ENCODE measurements around the gene CHRNB2. TPM values are rescaled to one million over a fixed set of nuclear protein-coding genes. Genes with fewer than 3 reads are reported as not detected.

The CHRNB2 gene
- total RNA-seq, 2 donors from 2014 or later, result 0.07 to 0.16 TPM

GRCh38 chr1:154549202-154549770 is 18.3 kb upstream of the CHRNB2 start:
- Histone ChIP-seq H3K4me1 (no peaks in the 10 kb centered on the region), H3K27ac (no peak overlapping the region), H3K4me3 (no peak overlapping the region), H3K36me3 (peaks cover 31% of the 10 kb centered on the region), H3K27me3 (no peaks in the 10 kb centered on the region), H3K9ac (ENCODE audit: low read depth in 2 of 2, low read length in 2 of 2) (no peak overlapping the region), H3K9me3 (no peaks in the 10 kb centered on the region)
- intact Hi-C loops (cut with DNase I), result no loop called here
- DNase-seq, result no peak
- no peak for TF ChIP-seq CTCF (IDR thresholded peaks at IDR 0.05)

GRCh38 chr1:154550070-154550469 is 17.5 kb upstream of the CHRNB2 start:
- no peak overlapping the region for H3K4me3 ChIP-seq
- H3K9ac ChIP-seq (ENCODE audit: low read depth in 2 of 2, low read length in 2 of 2), result no peak overlapping the region
- no peak for DNase-seq
- no peaks in the 10 kb centered on the region for H3K9me3 ChIP-seq
- no peaks in the 10 kb centered on the region for H3K4me1 ChIP-seq
- peaks cover 39% of the 10 kb centered on the region for H3K36me3 ChIP-seq
- no peak for TF ChIP-seq CTCF (IDR thresholded peaks at IDR 0.05)
- intact Hi-C loops (cut with DNase I), result no loop called here
- no peaks in the 10 kb centered on the region for H3K27me3 ChIP-seq
- H3K27ac ChIP-seq, result no peak overlapping the region

GRCh38 chr1:154550657-154551056 is 16.9 kb upstream of the CHRNB2 start:
- no peaks in the 10 kb centered on the region for H3K4me1 ChIP-seq
- peaks cover 45% of the 10 kb centered on the region for H3K36me3 ChIP-seq
- intact Hi-C loops (cut with DNase I), result no loop called here
- DNase-seq, result no peak
- no peak for TF ChIP-seq CTCF (IDR thresholded peaks at IDR 0.05)
- H3K27me3 ChIP-seq, result no peaks in the 10 kb centered on the region
- H3K9ac ChIP-seq (ENCODE audit: low read depth in 2 of 2, low read length in 2 of 2), result no peak overlapping the region
- H3K9me3 ChIP-seq, result no peaks in the 10 kb centered on the region
- no peak overlapping the region for H3K4me3 ChIP-seq
- no peak overlapping the region for H3K27ac ChIP-seq

- H3K4me1 ChIP-seq, result peaks cover 4% of the 10 kb centered on the region
These were observed 16.1 kb upstream of the CHRNB2 start for GRCh38 chr1:154551474-154551873.

GRCh38 chr1:154552036-154552435 is 15.5 kb upstream of the CHRNB2 start:
- H3K4me3 ChIP-seq, result no peak overlapping the region
- TF ChIP-seq CTCF (IDR thresholded peaks at IDR 0.05), result no peak
- H3K27ac ChIP-seq, result no peak overlapping the region
- H3K9ac ChIP-seq (ENCODE audit: low read depth in 2 of 2, low read length in 2 of 2), result no peak overlapping the region
- no peaks in the 10 kb centered on the region for H3K9me3 ChIP-seq
- intact Hi-C loops (cut with DNase I), result no loop called here
- DNase-seq, result no peak
- peaks cover 47% of the 10 kb centered on the region for H3K36me3 ChIP-seq
- H3K4me1 ChIP-seq, result peaks cover 7% of the 10 kb centered on the region
- no peaks in the 10 kb centered on the region for H3K27me3 ChIP-seq

More at GRCh38 chr1:154551474-154551873, 16.1 kb upstream of the CHRNB2 start:
- DNase-seq, result peak; percentile 29
- Histone ChIP-seq H3K9me3 (no peaks in the 10 kb centered on the region), H3K4me3 (no peak overlapping the region), H3K27ac (no peak overlapping the region), H3K9ac (ENCODE audit: low read depth in 2 of 2, low read length in 2 of 2) (no peak overlapping the region), H3K27me3 (no peaks in the 10 kb centered on the region), H3K36me3 (peaks cover 47% of the 10 kb centered on the region)
- intact Hi-C loops (cut with DNase I), result no loop called here
- TF ChIP-seq CTCF (IDR thresholded peaks at IDR 0.05), result no peak
